ENCODE results near the gene CTCF.

Gene CTCF

GRCh38 chr16:67644038-67644437 lies 81.7 kb downstream of the CTCF start:
- Histone ChIP-seq H3K27ac (ENCODE audit: low read depth, low read length) (no peak overlapping the region), H3K27me3 (ENCODE audit: insufficient read depth, low read length) (peaks cover 43% of the 10 kb centered on the region), H3K79me2 (ENCODE audit: control insufficient read depth, insufficient read depth, low read length, unreplicated experiment) (no peaks in the 10 kb centered on the region), H3K4me1 (ENCODE audit: control insufficient read depth, insufficient read depth, low read length, unreplicated experiment) (no peaks in the 10 kb centered on the region), H3K36me3 (ENCODE audit: insufficient read depth, low read length) (no peaks in the 10 kb centered on the region), H2AFZ (ENCODE audit: low read length, unreplicated experiment) (no peak overlapping the region), H3K4me3 (ENCODE audit: low read depth, low read length) (no peak overlapping the region)

GRCh38 chr16:67645397-67646121 lies 83.2 kb downstream of the CTCF start:
- no peak overlapping the region for H3K27ac ChIP-seq (ENCODE audit: low read depth, low read length)
- H2AFZ ChIP-seq (ENCODE audit: low read length, unreplicated experiment): no peak overlapping the region
- no peaks in the 10 kb centered on the region for H3K79me2 ChIP-seq (ENCODE audit: control insufficient read depth, insufficient read depth, low read length, unreplicated experiment)
- H3K4me1 ChIP-seq (ENCODE audit: control insufficient read depth, insufficient read depth, low read length, unreplicated experiment): no peaks in the 10 kb centered on the region
- H3K4me3 ChIP-seq (ENCODE audit: low read depth, low read length): no peak overlapping the region
- H3K36me3 ChIP-seq (ENCODE audit: insufficient read depth, low read length): no peaks in the 10 kb centered on the region
- H3K27me3 ChIP-seq (ENCODE audit: insufficient read depth, low read length): peaks cover 58% of the 10 kb centered on the region

GRCh38 chr16:67647111-67647651 lies 84.9 kb downstream of the CTCF start:
- no peak overlapping the region for H2AFZ ChIP-seq (ENCODE audit: low read length, unreplicated experiment)
- no peaks in the 10 kb centered on the region for H3K79me2 ChIP-seq (ENCODE audit: control insufficient read depth, insufficient read depth, low read length, unreplicated experiment)
- no peak overlapping the region for H3K4me3 ChIP-seq (ENCODE audit: low read depth, low read length)
- peaks cover 74% of the 10 kb centered on the region for H3K27me3 ChIP-seq (ENCODE audit: insufficient read depth, low read length)
- no peak overlapping the region for H3K27ac ChIP-seq (ENCODE audit: low read depth, low read length)
- no peaks in the 10 kb centered on the region for H3K36me3 ChIP-seq (ENCODE audit: insufficient read depth, low read length)
- H3K4me1 ChIP-seq (ENCODE audit: control insufficient read depth, insufficient read depth, low read length, unreplicated experiment): no peaks in the 10 kb centered on the region

GRCh38 chr16:67647681-67648080 lies 85.4 kb downstream of the CTCF start:
- no peaks in the 10 kb centered on the region for H3K4me1 ChIP-seq (ENCODE audit: control insufficient read depth, insufficient read depth, low read length, unreplicated experiment)
- no peaks in the 10 kb centered on the region for H3K79me2 ChIP-seq (ENCODE audit: control insufficient read depth, insufficient read depth, low read length, unreplicated experiment)
- no peak overlapping the region for H2AFZ ChIP-seq (ENCODE audit: low read length, unreplicated experiment)
- H3K4me3 ChIP-seq (ENCODE audit: low read depth, low read length): no peak overlapping the region
- peaks cover 78% of the 10 kb centered on the region for H3K27me3 ChIP-seq (ENCODE audit: insufficient read depth, low read length)
- H3K27ac ChIP-seq (ENCODE audit: low read depth, low read length): no peak overlapping the region
- H3K36me3 ChIP-seq (ENCODE audit: insufficient read depth, low read length): no peaks in the 10 kb centered on the region

- Histone ChIP-seq H3K27ac (ENCODE audit: low read depth, low read length) (no peak overlapping the region), H3K4me1 (ENCODE audit: control insufficient read depth, insufficient read depth, low read length, unreplicated experiment) (no peaks in the 10 kb centered on the region), H3K36me3 (ENCODE audit: insufficient read depth, low read length) (no peaks in the 10 kb centered on the region), H2AFZ (ENCODE audit: low read length, unreplicated experiment) (no peak overlapping the region), H3K79me2 (ENCODE audit: control insufficient read depth, insufficient read depth, low read length, unreplicated experiment) (no peaks in the 10 kb centered on the region), H3K4me3 (ENCODE audit: low read depth, low read length) (no peak overlapping the region), H3K27me3 (ENCODE audit: insufficient read depth, low read length) (peaks cover 80% of the 10 kb centered on the region)
These were observed 85.9 kb downstream of the CTCF start for GRCh38 chr16:67648088-67648763.

- Histone ChIP-seq H3K4me1 (ENCODE audit: control insufficient read depth, insufficient read depth, low read length, unreplicated experiment) (no peaks in the 10 kb centered on the region), H3K27me3 (ENCODE audit: insufficient read depth, low read length) (peaks cover 87% of the 10 kb centered on the region)
These were observed 86.6 kb downstream of the CTCF start for GRCh38 chr16:67648764-67649407.

GRCh38 chr16:67649494-67649931 lies 87.2 kb downstream of the CTCF start:
- no peak overlapping the region for H2AFZ ChIP-seq (ENCODE audit: low read length, unreplicated experiment)
- H3K27me3 ChIP-seq (ENCODE audit: insufficient read depth, low read length): peaks cover 90% of the 10 kb centered on the region
- H3K27ac ChIP-seq (ENCODE audit: low read depth, low read length): no peak overlapping the region
- no peaks in the 10 kb centered on the region for H3K79me2 ChIP-seq (ENCODE audit: control insufficient read depth, insufficient read depth, low read length, unreplicated experiment)
- no peaks in the 10 kb centered on the region for H3K4me1 ChIP-seq (ENCODE audit: control insufficient read depth, insufficient read depth, low read length, unreplicated experiment)
- H3K36me3 ChIP-seq (ENCODE audit: insufficient read depth, low read length): no peaks in the 10 kb centered on the region
- H3K4me3 ChIP-seq (ENCODE audit: low read depth, low read length): no peak overlapping the region

More at GRCh38 chr16:67648764-67649407, 86.6 kb downstream of the CTCF start:
- Histone ChIP-seq H3K79me2 (ENCODE audit: control insufficient read depth, insufficient read depth, low read length, unreplicated experiment) (no peaks in the 10 kb centered on the region), H3K27ac (ENCODE audit: low read depth, low read length) (no peak overlapping the region), H2AFZ (ENCODE audit: low read length, unreplicated experiment) (no peak overlapping the region), H3K4me3 (ENCODE audit: low read depth, low read length) (no peak overlapping the region), H3K36me3 (ENCODE audit: insufficient read depth, low read length) (no peaks in the 10 kb centered on the region)

GRCh38 chr16:67650023-67650422 lies 87.7 kb downstream of the CTCF start:
- Histone ChIP-seq H3K4me1 (ENCODE audit: control insufficient read depth, insufficient read depth, low read length, unreplicated experiment) (no peaks in the 10 kb centered on the region), H3K36me3 (ENCODE audit: insufficient read depth, low read length) (no peaks in the 10 kb centered on the region), H3K27ac (ENCODE audit: low read depth, low read length) (no peak overlapping the region), H2AFZ (ENCODE audit: low read length, unreplicated experiment) (no peak overlapping the region), H3K4me3 (ENCODE audit: low read depth, low read length) (no peak overlapping the region), H3K79me2 (ENCODE audit: control insufficient read depth, insufficient read depth, low read length, unreplicated experiment) (no peaks in the 10 kb centered on the region), H3K27me3 (ENCODE audit: insufficient read depth, low read length) (peaks cover 94% of the 10 kb centered on the region)

GRCh38 chr16:67651039-67651438 lies 88.7 kb downstream of the CTCF start:
- H2AFZ ChIP-seq (ENCODE audit: low read length, unreplicated experiment): no peak overlapping the region
- H3K36me3 ChIP-seq (ENCODE audit: insufficient read depth, low read length): no peaks in the 10 kb centered on the region
- no peak overlapping the region for H3K4me3 ChIP-seq (ENCODE audit: low read depth, low read length)
- no peaks in the 10 kb centered on the region for H3K79me2 ChIP-seq (ENCODE audit: control insufficient read depth, insufficient read depth, low read length, unreplicated experiment)
- H3K27ac ChIP-seq (ENCODE audit: low read depth, low read length): no peak overlapping the region
- H3K27me3 ChIP-seq (ENCODE audit: insufficient read depth, low read length): peaks cover 83% of the 10 kb centered on the region
- H3K4me1 ChIP-seq (ENCODE audit: control insufficient read depth, insufficient read depth, low read length, unreplicated experiment): no peaks in the 10 kb centered on the region

- Histone ChIP-seq H3K4me3 (ENCODE audit: low read depth, low read length) (no peak overlapping the region), H3K4me1 (ENCODE audit: control insufficient read depth, insufficient read depth, low read length, unreplicated experiment) (no peaks in the 10 kb centered on the region), H3K36me3 (ENCODE audit: insufficient read depth, low read length) (no peaks in the 10 kb centered on the region), H3K27me3 (ENCODE audit: insufficient read depth, low read length) (peaks cover 75% of the 10 kb centered on the region), H3K27ac (ENCODE audit: low read depth, low read length) (no peak overlapping the region), H2AFZ (ENCODE audit: low read length, unreplicated experiment) (no peak overlapping the region), H3K79me2 (ENCODE audit: control insufficient read depth, insufficient read depth, low read length, unreplicated experiment) (no peaks in the 10 kb centered on the region)
These were observed 89.5 kb downstream of the CTCF start for GRCh38 chr16:67651847-67652246.

Data from ACC112 (cell line).